ENCODE measurements around the gene SYDE2.

DNA sequence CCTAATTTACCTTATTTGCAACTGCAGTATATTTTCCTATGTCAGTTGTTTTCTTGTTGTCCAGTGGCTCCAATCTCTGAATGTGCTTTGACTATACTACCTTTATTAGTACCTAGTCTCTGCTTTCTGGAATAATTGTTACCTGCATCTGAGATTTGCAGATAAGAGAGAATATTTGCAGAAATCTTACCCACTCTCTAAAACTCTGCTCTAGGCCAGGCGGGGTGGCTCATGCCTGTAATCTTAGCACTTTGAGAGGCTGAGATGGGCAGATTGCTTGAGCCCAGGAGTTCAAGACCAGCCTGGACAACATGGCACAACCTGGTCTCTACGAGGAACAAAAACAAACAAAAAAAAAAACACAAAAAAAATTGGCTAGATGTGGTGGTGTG is 2.0 kb upstream of the SYDE2 start:
- TF ChIP-seq, protein P1, sequence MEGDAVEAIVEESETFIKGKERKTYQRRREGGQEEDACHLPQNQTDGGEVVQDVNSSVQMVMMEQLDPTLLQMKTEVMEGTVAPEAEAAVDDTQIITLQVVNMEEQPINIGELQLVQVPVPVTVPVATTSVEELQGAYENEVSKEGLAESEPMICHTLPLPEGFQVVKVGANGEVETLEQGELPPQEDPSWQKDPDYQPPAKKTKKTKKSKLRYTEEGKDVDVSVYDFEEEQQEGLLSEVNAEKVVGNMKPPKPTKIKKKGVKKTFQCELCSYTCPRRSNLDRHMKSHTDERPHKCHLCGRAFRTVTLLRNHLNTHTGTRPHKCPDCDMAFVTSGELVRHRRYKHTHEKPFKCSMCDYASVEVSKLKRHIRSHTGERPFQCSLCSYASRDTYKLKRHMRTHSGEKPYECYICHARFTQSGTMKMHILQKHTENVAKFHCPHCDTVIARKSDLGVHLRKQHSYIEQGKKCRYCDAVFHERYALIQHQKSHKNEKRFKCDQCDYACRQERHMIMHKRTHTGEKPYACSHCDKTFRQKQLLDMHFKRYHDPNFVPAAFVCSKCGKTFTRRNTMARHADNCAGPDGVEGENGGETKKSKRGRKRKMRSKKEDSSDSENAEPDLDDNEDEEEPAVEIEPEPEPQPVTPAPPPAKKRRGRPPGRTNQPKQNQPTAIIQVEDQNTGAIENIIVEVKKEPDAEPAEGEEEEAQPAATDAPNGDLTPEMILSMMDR (IDR thresholded peaks at IDR 0.05; ENCODE audit: low read depth, low read length, poor library complexity, severe bottlenecking), result no peak
- TF ChIP-seq EZH2phosphoT487 (IDR thresholded peaks at IDR 0.05; ENCODE audit: borderline replicate concordance, low read length), result no peak

Measured in DOHH2 (cell line).